ENCODE data around the gene MRPS18B. TPM values are rescaled to one million over a fixed set of nuclear protein-coding genes. Genes with fewer than 3 reads are reported as not detected.

MRPS18B gene
- polyA plus RNA-seq, 1 of the 3 experiments (the other 2 are of a cell fraction) = 45.2 TPM

DNA sequence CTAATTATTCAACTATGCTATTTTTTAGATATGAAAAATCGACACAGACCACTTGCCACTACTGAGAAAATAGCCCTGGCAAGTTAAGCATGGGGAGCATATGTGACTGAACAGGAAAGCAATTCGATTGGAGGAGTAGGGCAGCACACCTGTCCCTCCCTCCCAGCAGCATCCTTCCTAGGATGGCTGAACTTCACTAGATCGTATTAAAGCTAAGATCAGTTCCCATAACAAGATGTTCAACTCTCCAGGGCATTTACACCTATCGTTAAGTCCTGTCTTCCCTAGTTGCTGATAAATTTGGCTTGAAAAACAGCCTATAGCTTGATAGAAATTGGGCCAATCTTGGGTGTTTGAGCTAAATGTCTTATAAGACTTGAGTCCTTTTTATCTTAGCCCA lies 7.6 kb upstream of the MRPS18B start:
- peaks cover 41% of the 10 kb centered on the region for H3F3A ChIP-seq (replicated peaks; ENCODE audit: insufficient read depth)
- H3K27me3 ChIP-seq (ENCODE audit: insufficient read depth) = no peaks in the 10 kb centered on the region
- H3K27ac ChIP-seq (ENCODE audit: low read depth in 2 of 2, low read length in 1 of 2) = no peak overlapping the region
- H3K9ac ChIP-seq = no peak overlapping the region
- ChIA-PET CTCF (interaction anchor here (1.0 to 2.0 kb wide), 5 partner anchors 9 to 69 kb away, joined by 3 to 18 read pairs (median 5); partner anchors contain the start of gene ATAT1), POLR2A (interaction anchor here (0.9 to 1.9 kb wide), 3 partner anchors 10 to 36 kb away, joined by 3 to 12 read pairs (median 7); no protein-coding TSS in a partner anchor)
- TF ChIP-seq TAF1 (IDR thresholded peaks at IDR 0.05; ENCODE audit: borderline replicate concordance, low read depth, low read length) (no peak), POLR2AphosphoS5 (IDR thresholded peaks at IDR 0.05; ENCODE audit: low read depth, low read length) (peak; percentile 16; the same call in 1 of the 2 replicates), RXRA (IDR thresholded peaks at IDR 0.05; ENCODE audit: borderline replicate concordance, low read depth) (no peak), RFX5 (IDR thresholded peaks at IDR 0.05; ENCODE audit: low read length) (no peak)
- H3K79me2 ChIP-seq (ENCODE audit: insufficient read depth) = peaks cover 51% of the 10 kb centered on the region
- no peak overlapping the region for H2AFZ ChIP-seq (ENCODE audit: low read depth)
- no peak for DNase-seq
- no peaks in the 10 kb centered on the region for H3K9me2 ChIP-seq
- peaks cover 22 to 23% of the 10 kb centered on the region in 2 experiments for H3K4me1 ChIP-seq (ENCODE audit: control insufficient read depth in 1 of 2, insufficient read depth in 2 of 2, low read depth in 1 of 2, low read length in 1 of 2)
- 85% methylated on average over 4 of the region's 4 CpGs for WGBS (ENCODE audit: low lambda C conversion rate)
- no peak overlapping the region for H3K4me3 ChIP-seq (ENCODE audit: low read depth in 2 of 2, low read length in 1 of 2)
- no peaks in the 10 kb centered on the region for H3K9me3 ChIP-seq
- H4K20me1 ChIP-seq (ENCODE audit: insufficient read depth) = peaks cover 16% of the 10 kb centered on the region
- peaks cover 52 to 64% of the 10 kb centered on the region in 2 experiments for H3K36me3 ChIP-seq (replicated peaks in 1 of 2; ENCODE audit: control insufficient read depth in 1 of 2, insufficient read depth in 2 of 2, low read length in 1 of 2)
- H3K4me2 ChIP-seq = no peak overlapping the region

DNA sequence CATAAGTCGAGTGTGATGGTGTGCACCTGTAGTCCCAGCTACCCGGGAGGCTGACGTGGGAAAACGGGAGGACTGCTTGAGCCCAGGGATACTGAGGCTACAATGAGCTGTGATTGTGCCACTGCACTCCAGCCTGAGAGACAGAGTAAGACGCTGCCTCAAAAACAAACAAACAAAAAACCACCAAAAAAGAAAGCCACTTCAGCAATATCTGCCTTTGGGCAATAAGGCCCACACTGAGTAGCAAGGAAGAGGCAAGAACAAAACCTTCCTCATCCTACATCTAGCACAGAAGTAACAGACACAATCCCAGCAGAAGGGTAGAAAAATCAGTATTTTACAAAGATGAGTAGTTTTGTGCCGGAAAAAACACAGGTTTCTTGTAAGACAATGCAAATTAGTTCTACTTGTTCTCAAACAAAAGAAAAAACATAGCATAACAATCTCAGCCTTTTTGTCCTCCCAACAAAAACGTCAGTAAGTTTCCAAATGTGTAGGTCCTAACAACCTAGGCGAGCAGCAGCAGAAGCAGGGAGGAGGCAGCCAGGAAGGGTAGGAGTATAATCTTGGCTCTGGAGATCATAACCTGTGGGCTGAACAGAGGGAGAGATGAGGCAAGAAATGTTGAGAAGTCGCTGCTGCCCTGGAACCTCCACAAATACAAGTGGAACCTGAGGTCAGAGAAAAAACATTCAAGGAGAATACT lies 6.3 kb upstream of the MRPS18B start:
- Histone ChIP-seq H3K4me1 (ENCODE audit: control insufficient read depth in 1 of 2, insufficient read depth in 2 of 2, low read depth in 1 of 2, low read length in 1 of 2) (peaks cover 22 to 23% of the 10 kb centered on the region in 2 experiments), H3K27me3 (ENCODE audit: insufficient read depth) (no peaks in the 10 kb centered on the region), H3K36me3 (replicated peaks in 1 of 2; ENCODE audit: control insufficient read depth in 1 of 2, insufficient read depth in 2 of 2, low read length in 1 of 2) (peaks cover 51 to 62% of the 10 kb centered on the region in 2 experiments), H3K4me3 (ENCODE audit: low read depth in 2 of 2, low read length in 1 of 2) (no peak overlapping the region), H3K79me2 (ENCODE audit: insufficient read depth) (peaks cover 62% of the 10 kb centered on the region), H3K9me2 (no peaks in the 10 kb centered on the region), H3K27ac (ENCODE audit: low read depth in 2 of 2, low read length in 1 of 2) (no peak overlapping the region), H3K4me2 (no peak overlapping the region), H3K9ac (no peak overlapping the region), H3K9me3 (no peaks in the 10 kb centered on the region), H4K20me1 (ENCODE audit: insufficient read depth) (peaks cover 16% of the 10 kb centered on the region), H2AFZ (ENCODE audit: low read depth) (no peak overlapping the region), H3F3A (replicated peaks; ENCODE audit: insufficient read depth) (peaks cover 52% of the 10 kb centered on the region)
- WGBS (ENCODE audit: low lambda C conversion rate) = 89% methylated on average over 9 of the region's 9 CpGs
- no peak for DNase-seq
- ChIA-PET POLR2A (interaction anchor here (0.9 to 1.9 kb wide), 4 partner anchors 11 to 54 kb away, joined by 3 to 12 read pairs (median 5); partner anchors contain the start of gene PRR3), CTCF (interaction anchor here (1.5 to 3.8 kb wide), 7 partner anchors 10 to 70 kb away, joined by 5 to 33 read pairs (median 8); no protein-coding TSS in a partner anchor)
- TF ChIP-seq, protein P1, sequence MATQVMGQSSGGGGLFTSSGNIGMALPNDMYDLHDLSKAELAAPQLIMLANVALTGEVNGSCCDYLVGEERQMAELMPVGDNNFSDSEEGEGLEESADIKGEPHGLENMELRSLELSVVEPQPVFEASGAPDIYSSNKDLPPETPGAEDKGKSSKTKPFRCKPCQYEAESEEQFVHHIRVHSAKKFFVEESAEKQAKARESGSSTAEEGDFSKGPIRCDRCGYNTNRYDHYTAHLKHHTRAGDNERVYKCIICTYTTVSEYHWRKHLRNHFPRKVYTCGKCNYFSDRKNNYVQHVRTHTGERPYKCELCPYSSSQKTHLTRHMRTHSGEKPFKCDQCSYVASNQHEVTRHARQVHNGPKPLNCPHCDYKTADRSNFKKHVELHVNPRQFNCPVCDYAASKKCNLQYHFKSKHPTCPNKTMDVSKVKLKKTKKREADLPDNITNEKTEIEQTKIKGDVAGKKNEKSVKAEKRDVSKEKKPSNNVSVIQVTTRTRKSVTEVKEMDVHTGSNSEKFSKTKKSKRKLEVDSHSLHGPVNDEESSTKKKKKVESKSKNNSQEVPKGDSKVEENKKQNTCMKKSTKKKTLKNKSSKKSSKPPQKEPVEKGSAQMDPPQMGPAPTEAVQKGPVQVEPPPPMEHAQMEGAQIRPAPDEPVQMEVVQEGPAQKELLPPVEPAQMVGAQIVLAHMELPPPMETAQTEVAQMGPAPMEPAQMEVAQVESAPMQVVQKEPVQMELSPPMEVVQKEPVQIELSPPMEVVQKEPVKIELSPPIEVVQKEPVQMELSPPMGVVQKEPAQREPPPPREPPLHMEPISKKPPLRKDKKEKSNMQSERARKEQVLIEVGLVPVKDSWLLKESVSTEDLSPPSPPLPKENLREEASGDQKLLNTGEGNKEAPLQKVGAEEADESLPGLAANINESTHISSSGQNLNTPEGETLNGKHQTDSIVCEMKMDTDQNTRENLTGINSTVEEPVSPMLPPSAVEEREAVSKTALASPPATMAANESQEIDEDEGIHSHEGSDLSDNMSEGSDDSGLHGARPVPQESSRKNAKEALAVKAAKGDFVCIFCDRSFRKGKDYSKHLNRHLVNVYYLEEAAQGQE (IDR thresholded peaks at IDR 0.05; ENCODE audit: low read depth, low read length) = no peak
- TF ChIP-seq, protein P2, sequence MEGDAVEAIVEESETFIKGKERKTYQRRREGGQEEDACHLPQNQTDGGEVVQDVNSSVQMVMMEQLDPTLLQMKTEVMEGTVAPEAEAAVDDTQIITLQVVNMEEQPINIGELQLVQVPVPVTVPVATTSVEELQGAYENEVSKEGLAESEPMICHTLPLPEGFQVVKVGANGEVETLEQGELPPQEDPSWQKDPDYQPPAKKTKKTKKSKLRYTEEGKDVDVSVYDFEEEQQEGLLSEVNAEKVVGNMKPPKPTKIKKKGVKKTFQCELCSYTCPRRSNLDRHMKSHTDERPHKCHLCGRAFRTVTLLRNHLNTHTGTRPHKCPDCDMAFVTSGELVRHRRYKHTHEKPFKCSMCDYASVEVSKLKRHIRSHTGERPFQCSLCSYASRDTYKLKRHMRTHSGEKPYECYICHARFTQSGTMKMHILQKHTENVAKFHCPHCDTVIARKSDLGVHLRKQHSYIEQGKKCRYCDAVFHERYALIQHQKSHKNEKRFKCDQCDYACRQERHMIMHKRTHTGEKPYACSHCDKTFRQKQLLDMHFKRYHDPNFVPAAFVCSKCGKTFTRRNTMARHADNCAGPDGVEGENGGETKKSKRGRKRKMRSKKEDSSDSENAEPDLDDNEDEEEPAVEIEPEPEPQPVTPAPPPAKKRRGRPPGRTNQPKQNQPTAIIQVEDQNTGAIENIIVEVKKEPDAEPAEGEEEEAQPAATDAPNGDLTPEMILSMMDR (IDR thresholded peaks at IDR 0.05) = no peak
- TF ChIP-seq FOXM1 (IDR thresholded peaks at IDR 0.05; ENCODE audit: low read depth) (no peak), MEF2A (IDR thresholded peaks at IDR 0.05; ENCODE audit: borderline replicate concordance, low read depth) (no peak), ELF1 (IDR thresholded peaks at IDR 0.05) (no peak), MXI1 (IDR thresholded peaks at IDR 0.05; ENCODE audit: low read depth, low read length) (no peak), NRF1 (IDR thresholded peaks at IDR 0.05; ENCODE audit: low read depth, low read length) (no peak), RCOR1 (IDR thresholded peaks at IDR 0.05; ENCODE audit: low read length) (no peak), YY1 (IDR thresholded peaks at IDR 0.05; ENCODE audit: low read depth) (no peak), SMC3 (IDR thresholded peaks at IDR 0.05; ENCODE audit: low read depth, low read length) (no peak)

All from SK-N-SH (cell line).